Measurements from ENCODE around the gene LMO1.

- TF ChIP-seq CTCF (IDR thresholded peaks at IDR 0.05), result no peak
- TF ChIP-seq POLR2A (IDR thresholded peaks at IDR 0.05), result no peak
- TF ChIP-seq EP300 (IDR thresholded peaks at IDR 0.05), result no peak
These were observed 4.9 kb downstream of the LMO1 start for GRCh38 chr11:8258784-8259183.
